Skeletal muscle tissue (tissue), 4 donors: ENCODE data around the gene FCRL2. TPM values are rescaled to one million over a fixed set of nuclear protein-coding genes. Genes with fewer than 3 reads are reported as not detected.

ENCODE experiments used
- H3K27ac ChIP-seq: one replicate; pipeline ENCODE4 v1.7.0; 2013; ENCODE audit warnings: mild to moderate bottlenecking, low read depth, low read length, inconsistent platforms
- H3K27me3 ChIP-seq, 3 donors: one replicate each; pipeline ENCODE4 v1.7.0; 2013; ENCODE audit warnings: low read length in 3 of 3; ENCODE audit not compliant: control insufficient read depth in 3 of 3, insufficient read depth in 3 of 3
- H3K36me3 ChIP-seq, 3 donors: one replicate each; pipeline ENCODE4 v1.7.0; 2013; ENCODE audit warnings: low read length in 3 of 3; ENCODE audit not compliant: control insufficient read depth in 3 of 3, insufficient read depth in 3 of 3
- H3K4me1 ChIP-seq, 3 donors: one replicate each; pipeline ENCODE4 v1.7.0; 2013; ENCODE audit warnings: low read length in 3 of 3, mild to moderate bottlenecking in 3 of 3; ENCODE audit not compliant: control insufficient read depth in 3 of 3, insufficient read depth in 3 of 3
- H3K4me3 ChIP-seq, 3 donors: one replicate each; pipeline ENCODE4 v1.7.0; 2013; ENCODE audit warnings: low read length in 3 of 3
- H3K9ac ChIP-seq, 3 donors: one replicate each; pipeline ENCODE4 v1.7.0; 2013; ENCODE audit warnings: low read length in 3 of 3, mild to moderate bottlenecking in 3 of 3, moderate library complexity in 2 of 3, low read depth in 1 of 3
- H3K9me3 ChIP-seq, 3 donors: one replicate each; pipeline ENCODE4 v1.7.0; 2013; ENCODE audit warnings: low read length in 3 of 3; ENCODE audit not compliant: control insufficient read depth in 3 of 3
- total RNA-seq: library from RNA; depleted of rRNA; stranded (reverse); fragments of >200 nt; gene quantifications from one replicate; pipeline ENCODE4 v1.2.3, GENCODE V29; 2014
- donor health status: Osteomylitis.

FCRL2 gene
- total RNA-seq, 1 donor from 2014 or later: not detected

GRCh38 chr1:157723157-157723556, 53.8 kb downstream of the FCRL2 start:
- H3K27me3 ChIP-seq: no peaks in the 10 kb centered on the region
- no peaks in the 10 kb centered on the region for H3K36me3 ChIP-seq
- H3K9me3 ChIP-seq: peaks cover 0 to 2% (median 0%) of the 10 kb centered on the region in 3 donors
- H3K27ac ChIP-seq: no peak overlapping the region
- H3K4me1 ChIP-seq: no peaks in the 10 kb centered on the region
- no peak overlapping the region for H3K4me3 ChIP-seq
- H3K9ac ChIP-seq: no peak overlapping the region

DNA sequence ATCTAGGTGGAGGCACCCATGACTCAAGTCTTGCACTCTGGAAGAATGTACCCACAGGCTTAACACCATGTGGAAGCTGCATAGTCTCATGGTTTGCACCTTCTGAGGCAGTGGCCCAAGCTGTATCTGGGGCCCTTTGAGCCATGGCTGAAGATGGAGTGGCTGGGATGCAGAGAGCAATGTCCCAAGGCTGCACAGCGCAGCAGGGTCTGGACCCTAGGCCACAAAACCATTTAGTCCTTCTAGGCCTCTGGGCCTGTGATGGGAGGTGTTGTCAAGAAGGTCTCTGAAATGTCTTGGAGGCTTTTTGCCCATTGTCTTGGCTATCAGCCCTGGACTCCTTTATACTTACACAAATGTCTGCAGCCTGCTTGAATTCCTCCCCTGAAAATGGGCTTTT, 54.9 kb downstream of the FCRL2 start:
- no peak overlapping the region for H3K4me3 ChIP-seq
- H3K36me3 ChIP-seq: no peaks in the 10 kb centered on the region
- H3K27me3 ChIP-seq: no peaks in the 10 kb centered on the region
- peaks cover 0 to 2% (median 0%) of the 10 kb centered on the region in 3 donors for H3K9me3 ChIP-seq
- H3K27ac ChIP-seq: no peak overlapping the region
- H3K9ac ChIP-seq: no peak overlapping the region
- H3K4me1 ChIP-seq: no peaks in the 10 kb centered on the region

DNA sequence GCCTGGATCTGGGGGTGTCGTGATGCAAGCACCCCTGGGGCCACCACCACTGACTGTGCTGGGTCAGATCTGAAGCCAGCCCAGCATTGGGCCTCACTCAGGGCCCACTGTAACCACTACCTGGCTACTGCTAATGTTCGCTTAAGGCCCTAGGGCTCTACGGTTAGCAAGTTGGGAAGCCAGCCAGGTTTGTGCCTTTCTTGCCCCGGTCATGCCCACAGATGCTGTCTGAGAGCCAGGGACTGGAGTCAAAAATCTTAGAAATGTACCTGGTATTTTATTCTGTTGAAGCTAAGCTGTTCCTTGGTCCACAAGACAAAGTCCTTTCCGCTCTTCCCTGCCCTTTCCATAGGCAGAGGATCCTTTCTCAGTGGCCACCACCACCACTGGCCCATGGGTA, 61.2 kb downstream of the FCRL2 start:
- Histone ChIP-seq H3K27me3 (no peaks in the 10 kb centered on the region), H3K36me3 (no peaks in the 10 kb centered on the region), H3K27ac (no peak overlapping the region), H3K9me3 (no peaks in the 10 kb centered on the region), H3K4me1 (no peaks in the 10 kb centered on the region), H3K9ac (no peak overlapping the region), H3K4me3 (no peak overlapping the region)

- Histone ChIP-seq H3K9me3 (no peaks in the 10 kb centered on the region), H3K4me1 (no peaks in the 10 kb centered on the region), H3K4me3 (no peak overlapping the region), H3K27ac (no peak overlapping the region), H3K9ac (no peak overlapping the region), H3K27me3 (no peaks in the 10 kb centered on the region), H3K36me3 (no peaks in the 10 kb centered on the region)
These were observed 65.1 kb downstream of the FCRL2 start for GRCh38 chr1:157711802-157712201.

- Histone ChIP-seq H3K27me3 (no peaks in the 10 kb centered on the region), H3K4me3 (no peak overlapping the region), H3K9ac (no peak overlapping the region), H3K36me3 (no peaks in the 10 kb centered on the region), H3K4me1 (no peaks in the 10 kb centered on the region), H3K27ac (no peak overlapping the region), H3K9me3 (no peaks in the 10 kb centered on the region)
These were observed 72.1 kb downstream of the FCRL2 start for GRCh38 chr1:157704878-157705277.

GRCh38 chr1:157703981-157704380, 73.0 kb downstream of the FCRL2 start:
- no peaks in the 10 kb centered on the region for H3K36me3 ChIP-seq
- no peak overlapping the region for H3K9ac ChIP-seq
- no peaks in the 10 kb centered on the region for H3K4me1 ChIP-seq
- no peak overlapping the region for H3K27ac ChIP-seq
- H3K9me3 ChIP-seq: no peaks in the 10 kb centered on the region
- H3K4me3 ChIP-seq: no peak overlapping the region
- H3K27me3 ChIP-seq: no peaks in the 10 kb centered on the region

- no peak overlapping the region for H3K9ac ChIP-seq
- H3K27ac ChIP-seq: no peak overlapping the region
- H3K4me1 ChIP-seq: no peaks in the 10 kb centered on the region
- no peaks in the 10 kb centered on the region for H3K36me3 ChIP-seq
- no peaks in the 10 kb centered on the region for H3K27me3 ChIP-seq
- no peaks in the 10 kb centered on the region for H3K9me3 ChIP-seq
- no peak overlapping the region for H3K4me3 ChIP-seq
These were observed 74.6 kb downstream of the FCRL2 start for GRCh38 chr1:157702308-157702825.

- Histone ChIP-seq H3K9me3 (no peaks in the 10 kb centered on the region), H3K4me1 (no peaks in the 10 kb centered on the region), H3K9ac (no peak within 1 kb of the TSS), H3K27me3 (peaks cover 0 to 3% (median 0%) of the 10 kb centered on the region in 3 donors), H3K27ac (no peak within 1 kb of the TSS), H3K4me3 (no peak within 1 kb of the TSS), H3K36me3 (no peaks in the 10 kb centered on the region)
These were observed 76.2 kb downstream of the FCRL2 start, which contains the start of gene FCRL3 for GRCh38 chr1:157700732-157701131. Gene FCRL3 (minus strand): TSS chr1:157700769. CDS start chr1:157700489, 280 bp downstream.

GRCh38 chr1:157700305-157700704, 76.6 kb downstream of the FCRL2 start:
- Histone ChIP-seq H3K4me3 (no peak overlapping the region), H3K36me3 (no peaks in the 10 kb centered on the region), H3K4me1 (no peaks in the 10 kb centered on the region), H3K9ac (no peak overlapping the region), H3K27me3 (peaks cover 0 to 3% (median 0%) of the 10 kb centered on the region in 3 donors), H3K27ac (no peak overlapping the region), H3K9me3 (no peaks in the 10 kb centered on the region)

DNA sequence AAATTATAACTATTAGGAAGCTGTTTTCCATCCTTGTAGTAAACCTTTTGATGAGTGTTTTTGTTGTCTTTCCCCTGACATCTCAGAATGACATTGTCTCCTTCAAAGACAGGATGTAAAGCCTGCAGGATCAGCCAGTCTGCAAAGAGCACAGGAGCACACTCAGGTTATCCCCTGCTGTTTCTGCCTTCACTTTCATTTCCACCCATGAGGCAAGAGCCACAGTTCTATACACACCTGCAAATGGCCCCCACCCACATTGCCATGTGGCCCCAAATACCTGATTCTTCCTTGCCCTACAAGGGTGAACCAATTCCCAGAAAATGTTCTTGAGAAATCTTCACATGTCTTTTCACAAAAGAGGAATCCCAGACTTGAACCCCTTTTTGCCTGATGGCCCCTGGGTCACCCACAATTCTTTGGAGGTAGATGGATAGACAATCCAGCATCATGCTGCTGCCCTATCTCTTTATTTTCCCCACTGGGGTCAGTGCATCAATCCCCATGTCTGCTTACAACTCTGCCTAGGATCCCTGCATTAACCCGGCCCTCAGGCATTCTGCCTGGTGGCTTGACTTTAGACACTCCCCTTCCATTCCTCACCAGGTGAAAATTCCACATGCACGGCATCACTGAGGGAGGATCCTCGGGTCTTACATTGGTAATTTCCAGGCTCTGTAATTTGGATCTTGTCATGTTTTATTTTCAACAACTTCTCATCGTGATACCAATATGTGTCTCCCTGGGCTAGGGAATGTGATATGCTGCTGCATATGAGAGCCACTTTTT, 79.0 kb downstream of the FCRL2 start:
- Histone ChIP-seq H3K4me3 (no peak overlapping the region), H3K27ac (no peak overlapping the region), H3K9me3 (no peaks in the 10 kb centered on the region), H3K9ac (no peak overlapping the region), H3K4me1 (no peaks in the 10 kb centered on the region), H3K27me3 (peaks cover 0 to 3% (median 0%) of the 10 kb centered on the region in 3 donors), H3K36me3 (no peaks in the 10 kb centered on the region)
